Lower lobe of right lung (tissue), 2 donors: ENCODE results near the gene NUAK2. TPM values are rescaled to one million over a fixed set of nuclear protein-coding genes. Genes with fewer than 3 reads are reported as not detected.
A peak's percentile ranks its signal among the peaks of the same experiment; 100 is the strongest.

Experiments used
- ATAC-seq, 2 donors: fragments of 200-7000 bp; cut with Tn5 transposase; one replicate each; pipeline ENCODE4 v1.9.1; 2020 to 2022; ENCODE audit warnings: mild to moderate bottlenecking in 2 of 2, moderate library complexity in 2 of 2
- DNase-seq: peaks from one replicate; pipeline ENCODE4 v3.0.0-alpha.2; 2020
- H3K27ac ChIP-seq: fragments of 200-600 bp; one replicate; pipeline ENCODE4 v1.8.0; 2022
- H3K27me3 ChIP-seq: fragments of 200-600 bp; one replicate; pipeline ENCODE4 v1.8.0; 2022; ENCODE audit warnings: low read depth
- H3K36me3 ChIP-seq: fragments of 200-600 bp; one replicate; pipeline ENCODE4 v1.8.0; 2022; ENCODE audit warnings: mild to moderate bottlenecking
- H3K4me1 ChIP-seq: fragments of 200-600 bp; one replicate; pipeline ENCODE4 v1.8.0; 2022
- H3K4me3 ChIP-seq: fragments of 200-600 bp; one replicate; pipeline ENCODE4 v1.8.0; 2022; ENCODE audit warnings: mild to moderate bottlenecking
- H3K9me3 ChIP-seq: fragments of 200-600 bp; one replicate; pipeline ENCODE4 v1.8.0; 2022
- CTCF ChIP-seq: fragments of 200-600 bp; IDR thresholded peaks from one replicate; pipeline ENCODE4 v1.8.0; 2022; ENCODE audit warnings: antibody characterized with exemption, mild to moderate bottlenecking
- intact Hi-C: fragments of 100-400 bp; cut with DNase I; formaldehyde crosslinking; loops from one replicate; pipeline ENCODE4 v1.11.0; 2022
- total RNA-seq: library from RNA; stranded (reverse); fragmentation: NEBNext Ultra II Directional; extraction: Animal tissue kit (Norgen Biotek cat#: 25700); gene quantifications from one replicate; pipeline ENCODE4 v1.2.1, GENCODE V29; 2021
- donor health status: DM: no; HTN: yes; CAD: no; lungs with severe emphysema.

Gene NUAK2
- total RNA-seq, 1 donor from 2014 or later, result 6.8 TPM

GRCh38 chr1:205350691-205351141 lies 29.2 kb upstream of the NUAK2 start:
- Histone ChIP-seq H3K4me1 (peaks cover 9% of the 10 kb centered on the region), H3K27me3 (peaks cover 16% of the 10 kb centered on the region), H3K9me3 (no peaks in the 10 kb centered on the region), H3K4me3 (no peak overlapping the region), H3K27ac (no peak overlapping the region), H3K36me3 (no peaks in the 10 kb centered on the region)
- DNase-seq (no peak), ATAC-seq (no peak)
- intact Hi-C loops, result no loop called here
- no peak for TF ChIP-seq CTCF

DNA sequence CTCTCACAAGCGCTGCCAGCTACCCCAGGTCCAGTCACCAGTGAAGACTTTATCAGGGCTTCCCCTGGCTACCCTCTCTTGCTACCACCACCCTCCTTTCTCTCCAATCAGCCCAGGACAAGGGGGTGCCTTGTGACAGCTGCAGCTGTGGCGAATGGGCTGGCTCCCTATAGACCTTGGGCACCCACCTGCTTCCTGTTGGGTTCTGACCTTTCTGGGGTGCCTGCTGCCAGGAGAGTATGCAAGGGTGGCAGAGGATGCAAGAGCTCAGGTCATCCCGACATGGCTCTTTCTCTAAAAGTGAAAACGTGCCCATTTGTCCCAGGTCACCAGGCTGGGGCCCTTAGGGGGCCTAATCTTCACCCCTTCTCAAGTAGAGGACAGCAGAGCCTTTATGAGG lies 28.6 kb upstream of the NUAK2 start:
- no peak for ATAC-seq
- intact Hi-C loops, result no loop called here

DNA sequence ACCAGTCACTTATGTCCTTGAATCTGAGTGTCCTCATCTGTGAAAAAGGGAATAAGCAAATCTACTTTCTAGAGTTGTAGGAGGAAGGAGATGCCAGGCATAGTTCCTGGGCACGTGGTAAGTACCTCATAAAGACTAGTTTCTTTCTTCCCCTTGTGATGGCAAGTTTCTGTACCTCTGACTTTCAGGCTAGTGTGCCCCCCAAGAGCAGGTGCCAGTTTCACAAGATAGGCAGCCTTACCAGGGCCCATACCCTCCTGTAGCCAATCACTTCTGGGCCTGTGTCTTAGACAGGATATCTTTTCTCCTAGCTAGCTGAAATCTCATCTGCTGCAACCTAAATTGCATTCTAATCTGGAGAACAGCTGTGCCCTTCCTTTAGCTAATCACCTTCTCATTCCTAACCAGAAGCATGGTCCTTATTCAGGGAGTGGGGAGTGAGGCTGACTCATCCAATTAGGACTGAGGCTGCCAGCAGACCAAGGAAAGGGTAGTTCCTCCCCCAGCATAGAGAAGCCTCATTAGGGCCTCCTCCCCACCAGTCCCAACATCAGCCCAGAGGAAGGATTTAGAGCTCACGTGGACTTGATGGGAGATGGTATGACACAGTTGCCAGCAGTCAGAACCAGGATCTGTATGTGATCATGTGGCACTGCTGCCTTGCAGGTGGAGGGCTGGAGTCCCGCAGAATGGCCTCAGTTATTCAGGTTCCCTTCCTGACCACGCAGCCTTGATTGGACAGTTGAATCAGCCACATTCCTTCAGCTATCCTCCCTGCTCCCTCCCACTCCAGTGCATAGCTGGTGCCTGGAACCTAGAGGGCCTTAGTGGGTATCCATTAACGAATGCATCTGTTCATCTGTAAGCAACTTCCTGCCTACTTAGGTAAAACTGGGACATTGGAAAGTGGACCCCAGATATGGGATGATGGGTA lies 27.3 kb upstream of the NUAK2 start:
- ATAC-seq, result no peak
- Histone ChIP-seq H3K4me3 (no peak overlapping the region), H3K27ac (no peak overlapping the region), H3K4me1 (peaks cover 13% of the 10 kb centered on the region), H3K27me3 (peaks cover 34% of the 10 kb centered on the region), H3K9me3 (no peaks in the 10 kb centered on the region), H3K36me3 (no peaks in the 10 kb centered on the region)
- intact Hi-C loops, result no loop called here
- no peak for DNase-seq
- TF ChIP-seq CTCF, result no peak

More for the DNA sequence above, 28.6 kb upstream of the NUAK2 start:
- no peak overlapping the region for H3K27ac ChIP-seq
- H3K36me3 ChIP-seq, result no peaks in the 10 kb centered on the region
- no peak for DNase-seq
- no peak for TF ChIP-seq CTCF
- H3K4me3 ChIP-seq, result no peak overlapping the region
- H3K27me3 ChIP-seq, result peaks cover 21% of the 10 kb centered on the region
- peaks cover 4% of the 10 kb centered on the region for H3K4me1 ChIP-seq
- no peaks in the 10 kb centered on the region for H3K9me3 ChIP-seq

DNA sequence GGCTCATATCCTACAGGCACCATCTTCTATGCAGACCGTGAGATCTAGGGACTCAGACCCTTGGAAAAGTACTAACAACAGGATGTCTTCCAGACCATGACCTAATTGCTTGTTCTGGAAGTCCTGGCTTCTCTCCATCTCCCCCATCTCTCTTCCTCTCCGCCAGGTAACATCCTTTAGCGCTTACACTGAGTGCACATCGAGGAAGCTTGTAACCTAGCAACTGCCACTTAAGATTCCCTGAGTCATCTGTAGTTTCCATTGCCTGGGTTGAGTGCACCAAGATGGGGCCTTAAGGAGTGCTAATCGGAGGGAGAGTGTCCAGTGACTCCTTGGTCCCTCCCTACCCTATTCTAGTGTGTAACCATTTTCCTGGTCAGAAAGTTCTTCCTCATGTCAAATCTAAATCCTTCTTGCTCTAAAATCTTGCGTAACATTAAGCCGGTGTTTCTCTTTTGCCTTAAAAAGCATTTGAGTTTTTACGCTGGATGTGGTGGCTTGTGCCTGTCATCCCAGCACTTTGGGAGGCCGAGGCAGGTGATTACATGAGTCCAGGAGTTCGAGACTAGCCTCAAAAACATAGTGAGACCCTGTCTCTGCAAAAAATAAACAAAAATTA lies 25.5 kb upstream of the NUAK2 start:
- Histone ChIP-seq H3K9me3 (no peaks in the 10 kb centered on the region), H3K36me3 (no peaks in the 10 kb centered on the region), H3K4me1 (peaks cover 19% of the 10 kb centered on the region), H3K4me3 (no peak overlapping the region), H3K27me3 (peaks cover 45% of the 10 kb centered on the region), H3K27ac (no peak overlapping the region)
- ATAC-seq (peak; percentile 53 to 58), DNase-seq (no peak)
- intact Hi-C loops, result no loop called here
- TF ChIP-seq CTCF, result no peak

DNA sequence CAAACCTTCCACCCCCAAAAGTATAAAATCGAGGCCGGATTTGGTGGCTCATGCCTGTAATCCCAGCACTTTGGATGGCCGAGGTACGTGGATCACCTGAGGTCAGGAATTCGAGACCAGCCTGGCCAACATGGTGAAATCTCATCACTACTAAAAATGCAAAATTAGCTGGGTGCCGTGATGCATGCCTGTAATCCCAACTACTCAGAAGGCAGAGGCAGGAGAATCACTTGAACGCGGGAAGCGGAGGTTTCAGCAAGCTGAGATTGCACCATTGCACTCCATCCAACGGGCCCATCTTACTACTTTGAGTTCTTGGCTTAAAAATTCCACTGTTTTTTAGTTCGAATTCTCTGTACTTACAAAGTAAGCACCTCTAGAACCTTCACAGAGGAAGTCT lies 24.2 kb upstream of the NUAK2 start:
- no peak overlapping the region for H3K4me3 ChIP-seq
- no peaks in the 10 kb centered on the region for H3K9me3 ChIP-seq
- H3K4me1 ChIP-seq, result peaks cover 19% of the 10 kb centered on the region
- H3K27ac ChIP-seq, result no peak overlapping the region
- TF ChIP-seq CTCF, result no peak
- H3K27me3 ChIP-seq, result peaks cover 45% of the 10 kb centered on the region
- no peaks in the 10 kb centered on the region for H3K36me3 ChIP-seq
- intact Hi-C loops, result no loop called here
- no peak for DNase-seq
- no peak for ATAC-seq
